Sigmoid colon (tissue), 7 donors: Measurements from ENCODE around the gene TRIM14. TPM values are rescaled to one million over a fixed set of nuclear protein-coding genes. Genes with fewer than 3 reads are reported as not detected.

Experiments used
- DNase-seq: peaks from one replicate; pipeline ENCODE4 v3.0.0-alpha.2; 2019
- H3K27ac ChIP-seq, 4 donors: fragments of 200-600 bp; sonication (generic); one replicate each; pipeline ENCODE4 v1.5.1; 2016 to 2019; ENCODE audit warnings: mild to moderate bottlenecking in 1 of 4
- H3K27me3 ChIP-seq, 3 donors: fragments of 200-600 bp; sonication (generic); one replicate each; pipeline ENCODE4 v1.5.1; 2019; ENCODE audit warnings: mild to moderate bottlenecking in 1 of 3
- H3K36me3 ChIP-seq, 4 donors: fragments of 200-600 bp; sonication (generic); one replicate each; pipeline ENCODE4 v1.5.1; 2016 to 2019
- H3K4me1 ChIP-seq, 4 donors: fragments of 200-600 bp; sonication (generic); one replicate each; pipeline ENCODE4 v1.5.1; 2017 to 2019
- H3K4me3 ChIP-seq, 4 donors: fragments of 200-600 bp; sonication (generic); one replicate each; pipeline ENCODE4 v1.5.1; 2017 to 2019; ENCODE audit warnings: mild to moderate bottlenecking in 2 of 4, moderate library complexity in 1 of 4
- H3K9me3 ChIP-seq, 4 donors: fragments of 200-600 bp in 3 of 4; sonication (generic) in 3 of 4; one replicate each; pipeline versions ENCODE4 v1.5.1 to v1.6.1; 2013 to 2019
- CTCF ChIP-seq, 4 experiments: fragments of 450-650 bp in 3 of 4; fragments of 200-600 bp in 1 of 4; IDR thresholded peaks; one replicate each; pipeline ENCODE4 v1.5.1; 2016 to 2019; ENCODE audit warnings: antibody characterized with exemption in 4 of 4, mild to moderate bottlenecking in 3 of 4, moderate library complexity in 2 of 4
- EP300 ChIP-seq, 4 donors: sonication (generic); formaldehyde crosslinking; IDR thresholded peaks; one replicate each; pipeline ENCODE4 v1.6.1; 2017; ENCODE audit warnings: antibody characterized with exemption in 4 of 4
- POLR2A ChIP-seq, 2 donors: fragments of 450-650 bp; IDR thresholded peaks; one replicate each; pipeline ENCODE4 v1.6.1; 2016; ENCODE audit warnings: antibody characterized with exemption in 2 of 2, mild to moderate bottlenecking in 2 of 2, moderate library complexity in 2 of 2
- POLR2AphosphoS5 ChIP-seq, 4 donors: sonication (generic); formaldehyde crosslinking; IDR thresholded peaks; one replicate each; pipeline ENCODE4 v1.6.1; 2017; ENCODE audit warnings: antibody characterized with exemption in 4 of 4
- WGBS, 2 donors: extraction: QIAGEN DNeasy Blood & Tissue Kit; methylation state at CpG; one replicate each; pipeline ENCODE4 v1.1.7; 2013; 5-methylcytosine and 5-hydroxymethylcytosine counted together
- intact Hi-C: fragments of 100-400 bp; cut with DNase I; formaldehyde crosslinking; loops from one replicate; pipeline ENCODE4 v1.15.1; 2023
- polyA plus RNA-seq, 3 donors: library from polyadenylated mRNA; stranded (reverse); fragments of 200-250 nt; gene quantifications; one replicate each; pipeline ENCODE4 v1.2.3, GENCODE V29; 2013
- total RNA-seq, 4 donors: library from RNA; depleted of rRNA; stranded (reverse); fragments of >200 nt; gene quantifications; one replicate each; pipeline ENCODE4 v1.1.0, GENCODE V29; 2016
- donor health status: healthy with polysubstance abuse.
- donor health status: Bipolar disorder and iron deficiency.
- donor health status: healthy.

The TRIM14 gene
- total and polyA plus RNA-seq, 7 donors, result 7.2 to 40.1 (median 13.2) TPM

- no peak for DNase-seq
- no peak overlapping the region for H3K4me3 ChIP-seq
- TF ChIP-seq POLR2A (IDR thresholded peaks at IDR 0.05) (no peak), EP300 (IDR thresholded peaks at IDR 0.05) (no peak), CTCF (IDR thresholded peaks at IDR 0.05) (no peak), POLR2AphosphoS5 (IDR thresholded peaks at IDR 0.05) (no peak)
- H3K9me3 ChIP-seq, result no peaks in the 10 kb centered on the region
- no peak overlapping the region for H3K27ac ChIP-seq
- intact Hi-C loops, result no loop called here
- 97 to 98% methylated on average over 5 of the region's 5 CpGs for WGBS, 2 donors
- peaks cover 0 to 16% (median 0%) of the 10 kb centered on the region in 4 donors for H3K36me3 ChIP-seq
- no peaks in the 10 kb centered on the region for H3K4me1 ChIP-seq
- H3K27me3 ChIP-seq, result no peaks in the 10 kb centered on the region
These were observed 22.9 kb downstream of the TRIM14 start for GRCh38 chr9:98096091-98096490.

DNA sequence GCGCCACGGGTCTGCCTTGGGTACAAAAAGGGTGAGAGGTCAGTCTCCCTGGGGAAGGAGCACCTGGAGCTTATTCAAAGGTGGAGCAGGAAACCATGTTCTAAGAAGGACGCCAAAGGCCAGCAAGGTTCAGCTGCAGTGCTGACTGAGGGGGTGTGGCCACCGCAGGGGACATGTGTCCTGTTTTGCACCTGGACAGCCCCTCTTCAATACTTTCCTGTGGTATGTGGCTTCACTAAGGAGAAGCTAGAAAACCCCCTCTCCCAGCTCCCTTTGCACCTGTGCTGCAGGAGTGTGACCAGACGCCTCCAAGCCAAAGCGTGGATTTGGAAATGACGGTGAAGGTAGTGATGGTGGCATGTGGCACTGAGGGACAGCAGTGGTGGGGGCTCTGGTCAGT, 23.6 kb downstream of the TRIM14 start:
- Histone ChIP-seq H3K4me3 (no peak overlapping the region), H3K4me1 (no peaks in the 10 kb centered on the region), H3K27me3 (no peaks in the 10 kb centered on the region), H3K9me3 (no peaks in the 10 kb centered on the region), H3K36me3 (peaks cover 0 to 16% (median 0%) of the 10 kb centered on the region in 4 donors), H3K27ac (no peak overlapping the region)
- intact Hi-C loops, result no loop called here
- TF ChIP-seq EP300 (IDR thresholded peaks at IDR 0.05), result no peak
- TF ChIP-seq POLR2A (IDR thresholded peaks at IDR 0.05), result no peak
- TF ChIP-seq CTCF (IDR thresholded peaks at IDR 0.05), result no peak
- no peak for TF ChIP-seq POLR2AphosphoS5 (IDR thresholded peaks at IDR 0.05)
- no peak for DNase-seq
- 79 to 86% methylated on average over 7 of the region's 7 CpGs for WGBS, 2 donors

DNA sequence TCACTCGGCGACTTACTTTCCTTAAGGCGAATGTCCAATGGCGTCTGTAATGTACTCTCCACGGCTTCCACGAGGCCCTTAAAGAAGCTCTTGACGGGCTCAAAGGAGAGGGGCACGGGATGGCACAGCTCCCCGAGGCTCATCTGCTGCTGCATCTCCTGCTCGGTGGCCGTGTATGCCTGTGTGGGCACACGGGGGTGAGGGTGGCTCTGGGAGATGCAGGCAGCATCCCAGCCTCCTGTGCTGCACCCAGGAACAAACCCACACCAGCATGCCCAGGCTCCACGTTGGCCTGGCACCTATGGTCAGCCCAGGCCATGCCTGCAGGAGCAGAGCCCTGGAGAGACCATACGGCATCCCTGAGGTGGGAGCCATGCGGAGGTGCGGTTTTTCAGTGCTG, 24.2 kb downstream of the TRIM14 start:
- H3K9me3 ChIP-seq, result no peaks in the 10 kb centered on the region
- 95% methylated on average over 16 of the region's 16 CpGs for WGBS, 2 donors
- TF ChIP-seq POLR2A (IDR thresholded peaks at IDR 0.05), result no peak
- no peak for TF ChIP-seq POLR2AphosphoS5 (IDR thresholded peaks at IDR 0.05)
- TF ChIP-seq EP300 (IDR thresholded peaks at IDR 0.05), result no peak
- no peak for TF ChIP-seq CTCF (IDR thresholded peaks at IDR 0.05)
- H3K27ac ChIP-seq, result no peak overlapping the region
- intact Hi-C loops, result no loop called here
- H3K27me3 ChIP-seq, result no peaks in the 10 kb centered on the region
- no peaks in the 10 kb centered on the region for H3K4me1 ChIP-seq
- peaks cover 0 to 16% (median 0%) of the 10 kb centered on the region in 4 donors for H3K36me3 ChIP-seq
- H3K4me3 ChIP-seq, result no peak overlapping the region
- no peak for DNase-seq

DNA sequence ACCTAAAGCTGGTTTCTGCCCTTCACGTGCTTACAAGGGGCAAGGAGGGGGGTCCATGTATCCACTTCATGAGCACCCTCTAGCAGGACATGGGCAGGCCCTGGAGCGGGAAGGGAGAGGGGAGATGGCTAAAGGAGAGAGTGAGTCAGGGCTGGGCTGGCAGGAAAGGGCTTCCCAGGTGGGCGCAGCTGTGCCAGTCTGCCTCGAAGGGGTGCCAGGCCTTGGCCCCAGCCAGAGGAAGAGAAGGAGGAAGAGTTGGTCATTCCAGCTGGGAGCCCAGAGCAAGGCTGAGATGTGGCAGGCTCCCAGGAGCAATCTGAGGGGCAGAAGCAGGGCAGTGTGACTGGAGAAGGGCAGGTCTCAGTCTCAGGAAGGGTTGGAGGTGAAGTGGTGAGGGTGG, 24.7 kb downstream of the TRIM14 start:
- no peak for TF ChIP-seq POLR2AphosphoS5 (IDR thresholded peaks at IDR 0.05)
- TF ChIP-seq POLR2A (IDR thresholded peaks at IDR 0.05), result no peak
- TF ChIP-seq CTCF (IDR thresholded peaks at IDR 0.05), result no peak
- TF ChIP-seq EP300 (IDR thresholded peaks at IDR 0.05), result no peak
- WGBS, 2 donors, result 90% methylated on average over 4 of the region's 4 CpGs
- DNase-seq, result no peak

GRCh38 chr9:98092613-98092931, 26.4 kb downstream of the TRIM14 start:
- intact Hi-C loops, result no loop called here
- Histone ChIP-seq H3K27ac (no peak overlapping the region), H3K9me3 (no peaks in the 10 kb centered on the region), H3K4me3 (no peak overlapping the region), H3K4me1 (peaks cover 0 to 8% (median 5%) of the 10 kb centered on the region in 4 donors), H3K36me3 (peaks cover 0 to 8% (median 0%) of the 10 kb centered on the region in 4 donors), H3K27me3 (no peaks in the 10 kb centered on the region)
- no peak for DNase-seq
- TF ChIP-seq POLR2AphosphoS5 (IDR thresholded peaks at IDR 0.05) (no peak), CTCF (IDR thresholded peaks at IDR 0.05) (no peak), EP300 (IDR thresholded peaks at IDR 0.05) (no peak), POLR2A (IDR thresholded peaks at IDR 0.05) (no peak)
- 88 to 93% methylated on average over 11 of the region's 11 CpGs for WGBS, 2 donors

More for the DNA sequence above, 24.7 kb downstream of the TRIM14 start:
- Histone ChIP-seq H3K9me3 (no peaks in the 10 kb centered on the region), H3K4me1 (no peaks in the 10 kb centered on the region), H3K4me3 (no peak overlapping the region), H3K36me3 (peaks cover 0 to 16% (median 0%) of the 10 kb centered on the region in 4 donors), H3K27me3 (no peaks in the 10 kb centered on the region), H3K27ac (no peak overlapping the region)
- intact Hi-C loops, result no loop called here
